NT2/D1 (cell line): ENCODE results near the gene ZNF189.

Source experiments
- DNase-seq: peaks from one replicate; pipeline ENCODE4 v3.0.0-alpha.2; 2011; ENCODE audit warnings: low read depth, low spot score
- H3K27me3 ChIP-seq: 2 replicates; pipeline ENCODE4 v1.6.0; 2011; ENCODE audit warnings: mild to moderate bottlenecking; ENCODE audit not compliant: insufficient read length, insufficient read depth
- H3K36me3 ChIP-seq: 2 replicates; pipeline ENCODE4 v1.6.1; 2011; ENCODE audit warnings: mild to moderate bottlenecking, low read length, mixed read lengths; ENCODE audit not compliant: insufficient read depth, insufficient read length
- H3K4me1 ChIP-seq: 2 replicates; pipeline ENCODE4 v1.5.1; 2011; ENCODE audit not compliant: insufficient read depth, insufficient read length
- H3K4me3 ChIP-seq: 2 replicates; pipeline ENCODE4 v1.5.1; 2011; ENCODE audit warnings: low read depth; ENCODE audit not compliant: insufficient read length
- H3K9ac ChIP-seq: 2 replicates; pipeline ENCODE4 v1.6.0; 2011; ENCODE audit warnings: low read depth; ENCODE audit not compliant: insufficient read length
- H3K9me3 ChIP-seq: 2 replicates; pipeline ENCODE4 v1.5.1; 2011; ENCODE audit warnings: mild to moderate bottlenecking, low read length; ENCODE audit not compliant: insufficient read depth
- SUZ12 ChIP-seq: IDR thresholded peaks from 2 replicates; pipeline ENCODE4 v1.6.1; 2011; ENCODE audit not compliant: insufficient read length, insufficient read depth; ENCODE audit errors: extremely low read depth
- YY1 ChIP-seq: IDR thresholded peaks from 2 replicates; pipeline ENCODE4 v1.6.1; 2011; ENCODE audit not compliant: insufficient read length, insufficient read depth
- ZNF274 ChIP-seq: IDR thresholded peaks from 2 replicates; pipeline ENCODE4 v1.6.1; 2011; ENCODE audit warnings: mild to moderate bottlenecking, low read depth, low read length

ZNF189 gene

DNA sequence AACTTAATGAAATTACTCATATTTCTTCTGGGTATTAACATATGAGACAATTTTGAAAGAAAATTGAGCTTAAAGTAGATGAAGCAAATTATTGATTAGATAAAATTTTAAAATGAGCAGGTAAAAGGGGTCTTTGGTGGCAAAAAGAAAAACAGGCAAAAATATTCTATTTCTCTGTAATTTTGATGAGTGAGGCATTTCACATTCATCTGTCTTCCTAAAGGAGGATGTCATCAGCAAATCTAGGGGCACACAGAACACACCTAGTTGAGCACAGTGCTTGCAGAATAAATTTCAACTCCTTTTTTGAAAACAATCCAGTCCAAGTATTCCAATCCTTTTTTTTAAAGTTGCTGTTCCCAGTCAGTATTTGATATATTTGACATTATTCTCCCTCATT is 16.2 kb downstream of the ZNF189 start:
- no peak for DNase-seq
- TF ChIP-seq ZNF274 (no peak), YY1 (no peak), SUZ12 (no peak)
- Histone ChIP-seq H3K27me3 (no peaks in the 10 kb centered on the region), H3K4me1 (no peaks in the 10 kb centered on the region), H3K36me3 (peaks cover 5% of the 10 kb centered on the region), H3K4me3 (no peak overlapping the region), H3K9ac (no peak overlapping the region), H3K9me3 (peaks cover 17% of the 10 kb centered on the region)

DNA sequence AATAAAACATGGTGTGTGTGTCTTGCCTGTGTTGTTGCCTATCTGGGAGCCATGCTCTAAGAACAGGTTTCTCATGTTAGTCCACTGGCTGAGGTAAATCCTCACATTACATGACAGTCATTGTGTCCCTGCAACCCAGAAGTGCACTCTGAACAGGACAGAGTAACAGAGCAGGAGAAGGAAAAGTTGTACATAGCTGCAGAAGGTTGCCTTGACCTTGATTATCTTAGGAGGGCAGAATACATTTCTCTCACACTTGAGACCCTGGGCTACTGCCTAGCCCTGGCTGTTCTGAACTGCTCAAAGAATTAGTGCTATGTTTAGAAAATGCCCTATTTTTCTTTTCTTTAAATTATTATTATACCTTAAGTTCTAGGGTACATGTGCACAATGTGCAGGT is 16.9 kb downstream of the ZNF189 start:
- Histone ChIP-seq H3K4me1 (no peaks in the 10 kb centered on the region), H3K9ac (no peak overlapping the region), H3K9me3 (peaks cover 10% of the 10 kb centered on the region), H3K36me3 (no peaks in the 10 kb centered on the region), H3K27me3 (no peaks in the 10 kb centered on the region), H3K4me3 (no peak overlapping the region)
- no peak for TF ChIP-seq SUZ12
- no peak for TF ChIP-seq YY1
- TF ChIP-seq ZNF274: no peak
- no peak for DNase-seq

DNA sequence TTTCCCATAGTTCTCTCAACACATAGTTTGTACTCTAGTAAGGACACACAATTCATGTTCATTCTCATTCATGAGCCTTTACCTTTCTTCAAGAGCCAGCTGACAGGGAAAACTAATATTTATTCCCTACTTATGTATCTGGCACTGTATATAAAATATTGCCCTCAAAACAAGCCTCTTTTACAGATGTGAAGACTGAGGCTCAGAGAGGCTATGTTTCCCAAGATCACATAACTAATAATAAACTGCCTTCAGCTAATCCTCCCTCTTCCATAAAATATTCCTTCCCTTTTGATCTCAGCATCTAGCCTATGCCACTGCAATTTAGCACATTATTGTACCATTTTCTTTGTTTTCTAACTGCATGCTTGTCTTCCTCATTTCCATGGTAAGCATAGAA is 18.7 kb downstream of the ZNF189 start:
- H3K9ac ChIP-seq: no peak overlapping the region
- H3K27me3 ChIP-seq: no peaks in the 10 kb centered on the region
- H3K9me3 ChIP-seq: no peaks in the 10 kb centered on the region
- TF ChIP-seq ZNF274: no peak
- TF ChIP-seq YY1: no peak
- no peak for TF ChIP-seq SUZ12
- no peaks in the 10 kb centered on the region for H3K36me3 ChIP-seq
- H3K4me1 ChIP-seq: no peaks in the 10 kb centered on the region
- no peak overlapping the region for H3K4me3 ChIP-seq
- no peak for DNase-seq

DNA sequence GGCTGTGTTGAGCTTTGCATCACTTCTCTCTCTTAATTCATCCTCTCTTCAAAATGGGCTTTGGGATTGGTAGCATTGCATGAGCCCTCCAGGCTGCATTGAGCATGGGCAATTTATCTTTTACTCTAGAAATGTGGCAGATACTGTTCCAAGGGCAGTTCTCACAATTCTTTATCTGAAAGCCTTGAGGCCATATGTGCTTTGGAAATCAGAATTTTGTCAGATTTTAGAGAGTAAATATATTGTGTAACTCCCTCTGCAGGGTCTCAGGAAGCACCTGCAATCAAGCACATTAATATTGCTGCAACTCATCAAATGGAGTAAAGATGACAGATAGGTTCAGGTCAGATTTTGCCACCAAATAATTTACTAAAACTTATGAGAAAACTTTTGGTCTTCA is 19.3 kb downstream of the ZNF189 start:
- no peaks in the 10 kb centered on the region for H3K36me3 ChIP-seq
- no peak for TF ChIP-seq YY1
- no peak for TF ChIP-seq ZNF274
- TF ChIP-seq SUZ12: no peak
- DNase-seq: no peak

DNA sequence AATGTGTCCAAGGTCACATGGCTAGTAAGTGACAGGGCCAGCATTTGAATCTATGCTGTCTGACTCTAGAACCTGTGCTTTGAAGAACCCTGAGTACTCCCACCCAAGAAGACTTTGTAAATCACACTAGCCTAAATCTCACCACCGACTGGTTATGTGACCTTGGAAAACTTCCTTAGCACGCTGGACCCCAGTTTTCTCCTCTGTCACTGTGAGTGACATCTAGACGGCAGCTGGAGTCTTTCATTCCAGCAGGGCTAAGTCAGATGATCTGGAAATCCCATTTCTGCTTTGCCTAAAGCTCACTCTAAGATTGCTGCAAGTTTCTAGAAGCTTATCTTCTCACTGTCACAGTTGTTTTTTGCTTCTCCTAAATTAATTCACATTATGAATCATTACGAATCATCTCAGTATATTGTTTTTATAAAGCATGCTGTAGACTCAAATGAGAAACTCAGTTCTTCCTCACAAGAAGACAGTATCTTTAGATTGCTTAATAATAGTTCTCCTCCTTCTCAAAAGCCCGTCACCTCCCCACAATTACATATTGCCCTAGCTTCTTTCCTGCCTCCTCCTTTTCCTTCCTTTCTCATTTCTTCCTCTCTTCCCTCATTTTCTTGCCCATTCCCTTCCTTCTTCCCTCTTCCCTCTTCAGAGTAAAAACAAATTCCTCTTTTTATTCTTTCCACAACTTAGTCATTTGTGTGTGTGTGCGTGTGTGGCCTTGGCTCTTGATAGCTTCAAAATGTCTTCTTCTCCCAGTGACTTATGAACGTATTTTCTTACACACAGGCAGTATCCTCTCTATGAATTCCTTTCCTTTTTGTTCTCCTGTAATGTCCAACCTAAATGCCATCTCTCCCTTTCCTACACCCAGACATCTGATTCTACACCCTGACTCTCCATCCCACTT is 20.1 kb downstream of the ZNF189 start:
- H3K9ac ChIP-seq: no peak overlapping the region
- DNase-seq: no peak
- H3K36me3 ChIP-seq: no peaks in the 10 kb centered on the region
- TF ChIP-seq ZNF274: no peak
- TF ChIP-seq YY1: no peak
- no peak for TF ChIP-seq SUZ12
- H3K27me3 ChIP-seq: no peaks in the 10 kb centered on the region
- H3K9me3 ChIP-seq: no peaks in the 10 kb centered on the region
- no peak overlapping the region for H3K4me3 ChIP-seq
- no peaks in the 10 kb centered on the region for H3K4me1 ChIP-seq

More for the DNA sequence above, 19.3 kb downstream of the ZNF189 start:
- Histone ChIP-seq H3K9me3 (no peaks in the 10 kb centered on the region), H3K9ac (no peak overlapping the region), H3K4me1 (no peaks in the 10 kb centered on the region), H3K4me3 (no peak overlapping the region), H3K27me3 (no peaks in the 10 kb centered on the region)

DNA sequence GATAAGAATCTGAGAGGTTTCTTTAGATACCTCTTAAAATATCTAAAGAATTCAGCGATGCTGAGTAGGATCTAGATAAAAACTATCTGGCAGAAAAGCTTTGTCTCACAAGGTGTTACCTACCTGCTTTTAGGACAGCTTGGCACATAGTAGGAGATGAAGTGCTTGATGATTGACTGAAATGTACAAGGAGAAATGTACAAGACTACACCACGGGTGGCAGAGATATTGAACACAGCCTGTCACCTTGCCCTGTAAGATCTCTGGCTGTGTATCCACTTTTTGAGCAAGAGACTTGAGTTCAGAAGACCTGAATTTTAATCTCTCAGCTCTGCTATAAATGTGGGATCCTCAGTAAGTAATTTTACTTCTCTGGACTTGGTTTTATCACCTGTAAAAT is 21.2 kb downstream of the ZNF189 start:
- TF ChIP-seq YY1: no peak
- Histone ChIP-seq H3K36me3 (no peaks in the 10 kb centered on the region), H3K9ac (no peak overlapping the region), H3K9me3 (no peaks in the 10 kb centered on the region), H3K4me1 (no peaks in the 10 kb centered on the region), H3K27me3 (no peaks in the 10 kb centered on the region), H3K4me3 (no peak overlapping the region)
- DNase-seq: no peak

DNA sequence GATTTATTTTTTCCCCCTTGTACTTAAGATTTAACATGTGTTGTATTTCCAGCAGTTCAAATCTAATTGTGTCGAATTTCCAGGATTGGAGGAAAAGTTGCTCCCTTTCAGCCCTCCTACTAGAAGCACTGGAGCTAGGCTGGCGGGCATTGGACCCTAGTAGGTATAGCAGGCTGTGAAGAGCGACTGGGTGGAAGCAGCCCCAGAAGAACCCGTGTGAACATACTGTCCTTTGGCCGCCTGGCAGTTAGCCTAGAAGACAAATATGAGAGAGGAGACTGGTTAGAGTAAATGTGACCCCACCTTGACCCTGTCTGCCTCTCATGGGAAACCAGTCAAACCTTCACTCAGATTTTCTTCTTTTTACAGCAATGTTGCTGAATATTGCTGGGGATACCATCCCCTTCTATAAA is 23.0 kb downstream of the ZNF189 start:
- Histone ChIP-seq H3K36me3 (no peaks in the 10 kb centered on the region), H3K9me3 (no peaks in the 10 kb centered on the region), H3K9ac (no peak overlapping the region), H3K4me1 (no peaks in the 10 kb centered on the region), H3K27me3 (no peaks in the 10 kb centered on the region), H3K4me3 (no peak overlapping the region)
- no peak for DNase-seq
- TF ChIP-seq ZNF274: no peak
- TF ChIP-seq SUZ12: no peak
- TF ChIP-seq YY1: no peak

DNA sequence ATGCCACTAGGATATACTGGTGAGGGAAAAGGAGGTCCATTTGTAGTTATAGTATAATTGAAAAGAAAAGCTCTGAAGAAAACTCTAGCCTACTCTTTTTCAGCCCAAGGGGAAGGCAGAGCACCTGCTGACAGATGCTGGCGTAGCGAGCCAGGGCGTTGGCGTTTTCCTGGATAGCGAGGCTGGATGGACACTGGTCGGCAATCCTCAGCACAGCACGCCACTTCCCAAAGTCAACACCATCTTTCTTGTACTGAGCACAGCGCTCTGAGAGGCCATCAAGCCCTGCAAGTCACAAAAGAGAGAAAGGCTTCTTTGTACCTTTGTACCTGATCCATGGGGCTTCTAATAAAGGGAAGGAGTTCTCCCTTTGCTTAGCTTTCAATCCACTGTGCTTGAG is 28.7 kb downstream of the ZNF189 start:
- TF ChIP-seq ZNF274: no peak
- no peak for TF ChIP-seq YY1
- Histone ChIP-seq H3K9ac (no peak overlapping the region), H3K4me3 (no peak overlapping the region), H3K4me1 (no peaks in the 10 kb centered on the region), H3K9me3 (no peaks in the 10 kb centered on the region), H3K27me3 (no peaks in the 10 kb centered on the region), H3K36me3 (no peaks in the 10 kb centered on the region)
- no peak for DNase-seq
